ENCODE measurements around the gene POLRMT.
A peak's percentile ranks its signal among the peaks of the same experiment; 100 is the strongest.

The POLRMT gene

DNA sequence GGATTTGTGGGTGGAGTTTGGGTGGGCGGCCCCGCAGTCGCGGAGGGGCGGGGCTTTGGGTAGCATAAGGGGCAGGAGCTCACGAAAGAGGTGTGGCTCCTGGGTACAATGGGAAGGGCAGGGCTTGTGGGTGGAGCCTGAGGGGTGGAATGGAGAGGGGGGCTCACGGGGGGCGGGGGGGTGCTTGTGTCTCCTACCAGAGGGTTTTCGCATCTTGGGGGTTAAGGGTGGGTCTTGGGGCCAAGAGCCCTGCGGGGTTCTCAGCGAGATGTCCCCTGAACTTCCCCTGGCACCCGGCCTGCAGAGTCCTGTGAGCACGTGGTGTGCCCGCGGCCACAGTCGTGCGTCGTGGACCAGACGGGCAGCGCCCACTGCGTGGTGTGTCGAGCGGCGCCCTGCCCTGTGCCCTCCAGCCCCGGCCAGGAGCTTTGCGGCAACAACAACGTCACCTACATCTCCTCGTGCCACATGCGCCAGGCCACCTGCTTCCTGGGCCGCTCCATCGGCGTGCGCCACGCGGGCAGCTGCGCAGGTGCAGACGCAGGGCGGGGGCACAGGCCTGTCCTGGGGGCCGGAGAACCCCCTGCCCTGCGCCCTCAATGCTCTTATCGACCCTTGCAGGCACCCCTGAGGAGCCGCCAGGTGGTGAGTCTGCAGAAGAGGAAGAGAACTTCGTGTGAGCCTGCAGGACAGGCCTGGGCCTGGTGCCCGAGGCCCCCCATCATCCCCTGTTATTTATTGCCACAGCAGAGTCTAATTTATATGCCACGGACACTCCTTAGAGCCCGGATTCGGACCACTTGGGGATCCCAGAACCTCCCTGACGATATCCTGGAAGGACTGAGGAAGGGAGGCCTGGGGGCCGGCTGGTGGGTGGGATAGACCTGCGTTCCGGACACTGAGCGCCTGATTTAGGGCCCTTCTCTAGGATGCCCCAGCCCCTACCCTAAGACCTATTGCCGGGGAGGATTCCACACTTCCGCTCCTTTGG is 48.0 kb upstream of the POLRMT start:
- peak overlapping the region; percentile 50 for H3K4me3 ChIP-seq (ENCODE audit: low read depth, low read length)
- H3K4me1 ChIP-seq (ENCODE audit: control insufficient read depth, insufficient read depth, low read length) = no peaks in the 10 kb centered on the region
- ChIA-PET CTCF (interaction anchor here (0.6 to 0.8 kb wide), 3 partner anchors 15 to 89 kb away, joined by 3 read pairs; no protein-coding TSS in a partner anchor), POLR2A (interaction anchor here (0.6 to 1.3 kb wide), 9 partner anchors 16 to 571 kb away, joined by 3 to 8 read pairs (median 4); no protein-coding TSS in a partner anchor)
- H3K36me3 ChIP-seq (ENCODE audit: control insufficient read depth in 2 of 2, insufficient read depth in 1 of 2, low read length in 2 of 2) = no peaks in the 10 kb centered on the region
- TF ChIP-seq ZNF2 (tag by site-specific recombination; IDR thresholded peaks at IDR 0.05) (no peak), SP3 (tag by site-specific recombination; IDR thresholded peaks at IDR 0.05) (peak; percentile 3; the same call in 1 of the 2 replicates), GLI2 (tag by site-specific recombination; IDR thresholded peaks at IDR 0.05; ENCODE audit: borderline replicate concordance, low read depth) (no peak), ZNF501 (tag by site-specific recombination; IDR thresholded peaks at IDR 0.05) (no peak), ZNF548 (tag by site-specific recombination; IDR thresholded peaks at IDR 0.05) (no peak), KLF8 (tag by site-specific recombination; IDR thresholded peaks at IDR 0.05) (peak; percentile 84; the same call in 1 of the 2 replicates), SP2 (tag by site-specific recombination; IDR thresholded peaks at IDR 0.05) (peak; percentile 9; the same call in 1 of the 2 replicates), ZNF843 (tag by site-specific recombination; IDR thresholded peaks at IDR 0.05) (0 out of 2 replicates have a peak, but pooled peaks have one; percentile 2)
- no peak overlapping the region; the same call in 1 of the 2 replicates for H3K27ac ChIP-seq (ENCODE audit: extremely low read depth, low read depth, low read length)
- H3K9me3 ChIP-seq (ENCODE audit: control insufficient read depth, insufficient read depth, low read depth, low read length) = no peaks in the 10 kb centered on the region

GRCh38 chr19:680287-681028 is 47.1 kb upstream of the POLRMT start:
- H3K4me3 ChIP-seq (ENCODE audit: low read depth, low read length) = peak overlapping the region; percentile 57
- POLR2A ChIA-PET = interaction anchor here (0.6 to 2.0 kb wide), 15 partner anchors 15 to 572 kb away, joined by 3 to 10 read pairs (median 4); partner anchors contain the start of gene PALM
- no peaks in the 10 kb centered on the region for H3K9me3 ChIP-seq (ENCODE audit: control insufficient read depth, insufficient read depth, low read depth, low read length)
- CTCF ChIA-PET = interaction anchor here (0.6 to 1.0 kb wide), 4 partner anchors 14 to 90 kb away, joined by 3 to 8 read pairs (median 3); no protein-coding TSS in a partner anchor
- H3K27ac ChIP-seq (ENCODE audit: extremely low read depth, low read depth, low read length) = peak overlapping the region; percentile 92
- H3K36me3 ChIP-seq (ENCODE audit: control insufficient read depth in 2 of 2, insufficient read depth in 1 of 2, low read length in 2 of 2) = no peaks in the 10 kb centered on the region
- H3K4me1 ChIP-seq (ENCODE audit: control insufficient read depth, insufficient read depth, low read length) = no peaks in the 10 kb centered on the region
- no peak for TF ChIP-seq ZNF777 (tag by site-specific recombination; IDR thresholded peaks at IDR 0.05; ENCODE audit: borderline replicate concordance)
- TF ChIP-seq ZNF513 (tag by site-specific recombination; IDR thresholded peaks at IDR 0.05) = no peak
- TF ChIP-seq ZNF791 (tag by site-specific recombination; IDR thresholded peaks at IDR 0.05) = no peak
- TF ChIP-seq FEZF1 (tag by site-specific recombination; IDR thresholded peaks at IDR 0.05) = no peak
- 0 out of 2 replicates have a peak, but pooled peaks have one; percentile 34 for TF ChIP-seq ZEB2 (tag by site-specific recombination; IDR thresholded peaks at IDR 0.05)
- TF ChIP-seq ZNF626 (tag by site-specific recombination; IDR thresholded peaks at IDR 0.05) = no peak
- no peak for TF ChIP-seq ZNF585B (tag by site-specific recombination; IDR thresholded peaks at IDR 0.05)
- no peak for TF ChIP-seq TCF7L2 (IDR thresholded peaks at IDR 0.05; ENCODE audit: borderline replicate concordance, low read depth, low read length)
- peak; percentile 88; the same call in 1 of the 2 replicates for TF ChIP-seq PBX3 (CRISPR knock-in tag; IDR thresholded peaks at IDR 0.05)
- no peak for TF ChIP-seq YY1 (tag by site-specific recombination; IDR thresholded peaks at IDR 0.05)
- TF ChIP-seq ZNF174 (tag by site-specific recombination; IDR thresholded peaks at IDR 0.05) = no peak
- TF ChIP-seq HOXC10 (CRISPR knock-in tag; IDR thresholded peaks at IDR 0.05) = no peak
- TF ChIP-seq, protein P1, sequence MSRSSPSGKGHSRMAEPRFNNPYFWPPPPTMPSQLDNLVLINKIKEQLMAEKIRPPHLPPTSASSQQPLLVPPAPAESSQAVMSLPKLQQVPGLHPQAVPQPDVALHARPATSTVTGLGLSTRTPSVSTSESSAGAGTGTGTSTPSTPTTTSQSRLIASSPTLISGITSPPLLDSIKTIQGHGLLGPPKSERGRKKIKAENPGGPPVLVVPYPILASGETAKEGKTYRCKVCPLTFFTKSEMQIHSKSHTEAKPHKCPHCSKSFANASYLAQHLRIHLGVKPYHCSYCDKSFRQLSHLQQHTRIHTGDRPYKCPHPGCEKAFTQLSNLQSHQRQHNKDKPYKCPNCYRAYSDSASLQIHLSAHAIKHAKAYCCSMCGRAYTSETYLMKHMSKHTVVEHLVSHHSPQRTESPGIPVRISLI (tag by site-specific recombination; IDR thresholded peaks at IDR 0.05) = no peak
- no peak for TF ChIP-seq ZNF596 (tag by site-specific recombination; IDR thresholded peaks at IDR 0.05)
- TF ChIP-seq SP3 (tag by site-specific recombination; IDR thresholded peaks at IDR 0.05) = peak; percentile 92
- TF ChIP-seq, protein P2, sequence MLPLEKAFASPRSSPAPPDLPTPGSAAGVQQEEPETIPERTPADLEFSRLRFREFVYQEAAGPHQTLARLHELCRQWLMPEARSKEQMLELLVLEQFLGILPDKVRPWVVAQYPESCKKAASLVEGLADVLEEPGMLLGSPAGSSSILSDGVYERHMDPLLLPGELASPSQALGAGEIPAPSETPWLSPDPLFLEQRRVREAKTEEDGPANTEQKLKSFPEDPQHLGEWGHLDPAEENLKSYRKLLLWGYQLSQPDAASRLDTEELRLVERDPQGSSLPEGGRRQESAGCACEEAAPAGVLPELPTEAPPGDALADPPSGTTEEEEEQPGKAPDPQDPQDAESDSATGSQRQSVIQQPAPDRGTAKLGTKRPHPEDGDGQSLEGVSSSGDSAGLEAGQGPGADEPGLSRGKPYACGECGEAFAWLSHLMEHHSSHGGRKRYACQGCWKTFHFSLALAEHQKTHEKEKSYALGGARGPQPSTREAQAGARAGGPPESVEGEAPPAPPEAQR (tag by site-specific recombination; IDR thresholded peaks at IDR 0.05) = no peak
- no peak for TF ChIP-seq ZNF658 (tag by site-specific recombination; IDR thresholded peaks at IDR 0.05)
- TF ChIP-seq, protein P3, sequence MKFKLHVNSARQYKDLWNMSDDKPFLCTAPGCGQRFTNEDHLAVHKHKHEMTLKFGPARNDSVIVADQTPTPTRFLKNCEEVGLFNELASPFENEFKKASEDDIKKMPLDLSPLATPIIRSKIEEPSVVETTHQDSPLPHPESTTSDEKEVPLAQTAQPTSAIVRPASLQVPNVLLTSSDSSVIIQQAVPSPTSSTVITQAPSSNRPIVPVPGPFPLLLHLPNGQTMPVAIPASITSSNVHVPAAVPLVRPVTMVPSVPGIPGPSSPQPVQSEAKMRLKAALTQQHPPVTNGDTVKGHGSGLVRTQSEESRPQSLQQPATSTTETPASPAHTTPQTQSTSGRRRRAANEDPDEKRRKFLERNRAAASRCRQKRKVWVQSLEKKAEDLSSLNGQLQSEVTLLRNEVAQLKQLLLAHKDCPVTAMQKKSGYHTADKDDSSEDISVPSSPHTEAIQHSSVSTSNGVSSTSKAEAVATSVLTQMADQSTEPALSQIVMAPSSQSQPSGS (tag by site-specific recombination; IDR thresholded peaks at IDR 0.05; ENCODE audit: low read depth) = no peak
- no peak for TF ChIP-seq ZNF221 (tag by site-specific recombination; IDR thresholded peaks at IDR 0.05; ENCODE audit: borderline replicate concordance)
